PC-3 (cell line): ENCODE data around the gene PARM1. TPM values are rescaled to one million over a fixed set of nuclear protein-coding genes. Genes with fewer than 3 reads are reported as not detected.

Experiments used
- ATAC-seq: fragments of 200-7000 bp; cut with Tn5 transposase; 2 replicates; pipeline ENCODE4 v1.9.1; 2020; ENCODE audit warnings: mild to moderate bottlenecking, moderate library complexity
- BruUV-seq: library from RNA; stranded (reverse); fragments of 400-500 nt; replicated peaks from 2 replicates; lab custom pipeline; 2021; lab: Mats Ljungman, UMichigan
- CTCF ChIA-PET: fragments of 300-600 bp; sonication (Branson Sonifier 250); formaldehyde crosslinking; loops from one replicate; lab custom pipeline; 2022; ENCODE audit warnings: antibody characterized with exemption; lab: Charles Lee
- POLR2A ChIA-PET: fragments of 300-600 bp; sonication (Branson Sonifier 250); formaldehyde crosslinking; loops from one replicate; lab custom pipeline; 2022; ENCODE audit warnings: antibody characterized with exemption; ENCODE audit not compliant: unreplicated experiment; lab: Charles Lee
- DNase-seq: peaks from one replicate; pipeline ENCODE4 v3.0.0-alpha.2; 2015
- H2AFZ ChIP-seq: fragments of 300-600 bp; sonication (generic); 2 replicates; pipeline ENCODE4 v1.6.0; 2016; ENCODE audit warnings: antibody characterized with exemption, low read length
- H3F3A ChIP-seq: fragments of 300-600 bp; sonication (generic); one replicate; pipeline ENCODE4 v1.6.0; 2017; ENCODE audit warnings: antibody characterized with exemption, low read length, control low read depth, mild to moderate bottlenecking; ENCODE audit not compliant: unreplicated experiment
- H3K27ac ChIP-seq: fragments of 300-600 bp; sonication (generic); 2 replicates; pipeline ENCODE4 v1.5.1; 2016; ENCODE audit warnings: mild to moderate bottlenecking, low read length
- H3K27me3 ChIP-seq: fragments of 300-600 bp; sonication (generic); 2 replicates; pipeline ENCODE4 v1.6.1; 2016; ENCODE audit warnings: low read length, mixed read lengths
- H3K36me3 ChIP-seq: fragments of 300-600 bp; sonication (generic); 2 replicates; pipeline ENCODE4 v1.6.1; 2016; ENCODE audit warnings: low read depth, mixed run types, low read length, mixed read lengths
- H3K4me1 ChIP-seq: fragments of 300-600 bp; sonication (generic); 2 replicates; pipeline ENCODE4 v1.5.1; 2016; ENCODE audit warnings: low read length; ENCODE audit not compliant: insufficient read depth
- H3K4me2 ChIP-seq: fragments of 300-600 bp; sonication (generic); 2 replicates; pipeline ENCODE4 v1.6.0; 2016; ENCODE audit warnings: low read length
- H3K4me3 ChIP-seq: fragments of 300-600 bp; sonication (generic); 2 replicates; pipeline ENCODE4 v1.5.1; 2016; ENCODE audit warnings: mild to moderate bottlenecking, low read length, mixed read lengths
- H3K79me2 ChIP-seq: fragments of 300-600 bp; sonication (generic); 2 replicates; pipeline ENCODE4 v1.6.1; 2017; ENCODE audit warnings: low read length, mixed read lengths
- H3K9ac ChIP-seq: fragments of 300-600 bp; sonication (generic); 2 replicates; pipeline ENCODE4 v1.6.0; 2016; ENCODE audit warnings: mild to moderate bottlenecking, low read length
- H3K9me2 ChIP-seq: fragments of 300-600 bp; sonication (generic); replicated peaks from 2 replicates; pipeline ENCODE4 v1.6.1; 2016; ENCODE audit warnings: mixed run types, low read length, mixed read lengths
- H3K9me3 ChIP-seq: fragments of 300-600 bp; sonication (generic); 2 replicates; pipeline ENCODE4 v1.6.1; 2016; ENCODE audit warnings: low read length, mixed read lengths
- H4K20me1 ChIP-seq: fragments of 300-600 bp; sonication (generic); 2 replicates; pipeline ENCODE4 v1.6.1; 2016; ENCODE audit warnings: low read length, mixed read lengths
- EZH2 ChIP-seq: fragments of 300-600 bp; sonication (generic); IDR thresholded peaks from one replicate; pipeline ENCODE4 v1.6.1; 2017; ENCODE audit warnings: antibody characterized with exemption, mild to moderate bottlenecking, low read length; ENCODE audit not compliant: unreplicated experiment
- EZH2phosphoT487 ChIP-seq: fragments of 300-600 bp; sonication (generic); IDR thresholded peaks from 2 replicates; pipeline ENCODE4 v1.6.1; 2018; ENCODE audit warnings: mild to moderate bottlenecking, antibody characterized with exemption, low read length, borderline replicate concordance
- intact Hi-C: fragments of 100-400 bp; cut with micrococcal nuclease; formaldehyde crosslinking; loops from 2 replicates; pipeline ENCODE4 v1.9.0; 2023
- total RNA-seq: library from RNA; depleted of rRNA; stranded (reverse); fragments of >200 nt; gene quantifications from 2 replicates; pipeline ENCODE4 v1.2.3, GENCODE V29; 2014
- TF ChIP-seq, protein P1 (sequence below): fragments of 300-600 bp; sonication (generic); conservative IDR thresholded peaks from 2 replicates; pipeline ENCODE4 v1.5.1; 2017; ENCODE audit warnings: antibody characterized with exemption, low read depth, mild to moderate bottlenecking, low read length

PARM1 gene
- total RNA-seq, 1 experiment from 2014 or later, result 2.9 TPM

DNA sequence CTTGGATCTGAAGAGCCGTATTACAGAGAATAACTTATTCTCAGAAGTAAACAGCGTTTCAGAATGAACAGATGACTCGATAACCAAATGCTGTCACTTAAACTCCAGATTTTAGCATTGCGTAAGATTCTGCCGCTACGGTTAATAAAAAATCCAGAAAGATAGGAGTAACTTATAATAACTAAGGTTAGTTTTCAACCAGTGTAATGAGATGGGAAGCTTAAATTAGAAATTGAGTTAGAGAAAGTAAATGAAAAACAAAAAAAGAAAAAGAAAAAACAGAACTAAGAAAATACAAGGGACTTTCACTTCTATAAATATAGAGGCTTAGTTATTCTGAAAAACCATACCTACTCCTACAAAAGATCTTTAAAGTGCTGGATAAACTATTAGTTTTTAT, 13.1 kb upstream of the PARM1 start:
- Histone ChIP-seq H3K4me2 (no peak overlapping the region), H4K20me1 (no peaks in the 10 kb centered on the region), H3F3A (no peaks in the 10 kb centered on the region), H3K79me2 (no peaks in the 10 kb centered on the region), H3K9me3 (no peaks in the 10 kb centered on the region), H3K27me3 (no peaks in the 10 kb centered on the region), H3K27ac (no peak overlapping the region), H2AFZ (no peak overlapping the region), H3K36me3 (no peaks in the 10 kb centered on the region), H3K9me2 (no peaks in the 10 kb centered on the region), H3K9ac (no peak overlapping the region), H3K4me1 (no peaks in the 10 kb centered on the region), H3K4me3 (no peak overlapping the region)
- ATAC-seq (no peak), DNase-seq (no peak)
- intact Hi-C loops, result no loop called here
- ChIA-PET POLR2A (no interaction called here), CTCF (no interaction called here)
- no TSS peak for BruUV-seq
- TF ChIP-seq EZH2phosphoT487 (no peak), EZH2 (no peak)
- TF ChIP-seq, protein P1, sequence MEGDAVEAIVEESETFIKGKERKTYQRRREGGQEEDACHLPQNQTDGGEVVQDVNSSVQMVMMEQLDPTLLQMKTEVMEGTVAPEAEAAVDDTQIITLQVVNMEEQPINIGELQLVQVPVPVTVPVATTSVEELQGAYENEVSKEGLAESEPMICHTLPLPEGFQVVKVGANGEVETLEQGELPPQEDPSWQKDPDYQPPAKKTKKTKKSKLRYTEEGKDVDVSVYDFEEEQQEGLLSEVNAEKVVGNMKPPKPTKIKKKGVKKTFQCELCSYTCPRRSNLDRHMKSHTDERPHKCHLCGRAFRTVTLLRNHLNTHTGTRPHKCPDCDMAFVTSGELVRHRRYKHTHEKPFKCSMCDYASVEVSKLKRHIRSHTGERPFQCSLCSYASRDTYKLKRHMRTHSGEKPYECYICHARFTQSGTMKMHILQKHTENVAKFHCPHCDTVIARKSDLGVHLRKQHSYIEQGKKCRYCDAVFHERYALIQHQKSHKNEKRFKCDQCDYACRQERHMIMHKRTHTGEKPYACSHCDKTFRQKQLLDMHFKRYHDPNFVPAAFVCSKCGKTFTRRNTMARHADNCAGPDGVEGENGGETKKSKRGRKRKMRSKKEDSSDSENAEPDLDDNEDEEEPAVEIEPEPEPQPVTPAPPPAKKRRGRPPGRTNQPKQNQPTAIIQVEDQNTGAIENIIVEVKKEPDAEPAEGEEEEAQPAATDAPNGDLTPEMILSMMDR, result no peak

DNA sequence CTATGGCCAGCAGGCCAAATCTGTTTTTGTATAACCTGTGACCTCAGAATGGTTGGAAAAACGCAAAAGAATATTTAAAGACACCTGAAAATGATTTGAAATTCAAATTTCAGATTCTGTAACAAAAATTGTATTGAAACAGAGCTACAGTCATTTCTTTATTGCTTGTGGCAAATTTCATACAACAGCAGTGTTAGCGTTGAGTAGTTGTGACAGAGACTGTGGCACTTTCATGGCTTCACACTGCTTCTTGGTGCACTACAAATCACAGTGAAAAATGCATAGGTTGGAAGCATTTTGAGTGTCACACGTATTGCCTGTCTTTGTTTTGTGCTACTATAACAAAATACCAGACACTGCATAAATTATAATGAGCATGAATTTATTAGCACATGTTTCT, 12.2 kb upstream of the PARM1 start:
- H4K20me1 ChIP-seq, result no peaks in the 10 kb centered on the region
- H3K36me3 ChIP-seq, result no peaks in the 10 kb centered on the region
- ATAC-seq, result no peak
- no peak overlapping the region for H3K9ac ChIP-seq
- CTCF ChIA-PET, result no interaction called here
- H3K4me1 ChIP-seq, result no peaks in the 10 kb centered on the region
- H2AFZ ChIP-seq, result no peak overlapping the region
- DNase-seq, result no peak
- no peaks in the 10 kb centered on the region for H3K9me2 ChIP-seq
- H3K4me3 ChIP-seq, result no peak overlapping the region
- H3F3A ChIP-seq, result no peaks in the 10 kb centered on the region
- no peaks in the 10 kb centered on the region for H3K27me3 ChIP-seq
- TF ChIP-seq, protein P1, result no peak
- TF ChIP-seq EZH2, result no peak
- no peak overlapping the region for H3K4me2 ChIP-seq
- intact Hi-C loops, result no loop called here
- POLR2A ChIA-PET, result no interaction called here
- no peak overlapping the region for H3K27ac ChIP-seq
- H3K9me3 ChIP-seq, result no peaks in the 10 kb centered on the region
- BruUV-seq, result no TSS peak
- no peaks in the 10 kb centered on the region for H3K79me2 ChIP-seq

DNA sequence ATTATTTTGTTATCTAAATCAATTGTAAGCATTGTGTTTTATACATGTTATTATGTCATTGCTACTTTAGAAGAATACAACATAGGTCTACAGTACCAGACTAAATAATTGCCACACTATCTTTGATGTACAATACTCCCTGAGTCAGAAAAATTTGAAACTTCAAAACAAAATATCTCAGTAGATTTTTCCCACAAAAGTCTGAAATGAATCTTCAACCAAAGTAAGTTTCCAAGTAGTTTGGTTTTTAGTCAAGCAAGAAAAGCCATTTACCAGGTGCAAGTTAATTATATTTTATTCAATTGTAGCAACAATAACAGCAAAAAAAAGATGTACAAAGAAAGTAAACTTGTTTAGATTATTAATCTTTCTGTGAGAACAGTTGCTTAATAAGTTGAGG, 11.4 kb upstream of the PARM1 start:
- no peaks in the 10 kb centered on the region for H3K9me3 ChIP-seq
- H3K4me2 ChIP-seq, result no peak overlapping the region
- ATAC-seq (no peak), DNase-seq (no peak)
- no peak overlapping the region for H3K9ac ChIP-seq
- H3F3A ChIP-seq, result no peaks in the 10 kb centered on the region
- H3K27ac ChIP-seq, result no peak overlapping the region
- no peaks in the 10 kb centered on the region for H3K79me2 ChIP-seq
- H4K20me1 ChIP-seq, result no peaks in the 10 kb centered on the region
- H3K4me1 ChIP-seq, result no peaks in the 10 kb centered on the region
- ChIA-PET POLR2A (no interaction called here), CTCF (no interaction called here)
- no TSS peak for BruUV-seq
- no peak for TF ChIP-seq EZH2phosphoT487
- TF ChIP-seq EZH2, result no peak
- TF ChIP-seq, protein P1, result no peak
- intact Hi-C loops, result no loop called here
- no peaks in the 10 kb centered on the region for H3K27me3 ChIP-seq
- H3K36me3 ChIP-seq, result no peaks in the 10 kb centered on the region
- H2AFZ ChIP-seq, result no peak overlapping the region
- no peak overlapping the region for H3K4me3 ChIP-seq
- no peaks in the 10 kb centered on the region for H3K9me2 ChIP-seq
